ENCODE measurements around the gene PTH1R.

The PTH1R gene

DNA sequence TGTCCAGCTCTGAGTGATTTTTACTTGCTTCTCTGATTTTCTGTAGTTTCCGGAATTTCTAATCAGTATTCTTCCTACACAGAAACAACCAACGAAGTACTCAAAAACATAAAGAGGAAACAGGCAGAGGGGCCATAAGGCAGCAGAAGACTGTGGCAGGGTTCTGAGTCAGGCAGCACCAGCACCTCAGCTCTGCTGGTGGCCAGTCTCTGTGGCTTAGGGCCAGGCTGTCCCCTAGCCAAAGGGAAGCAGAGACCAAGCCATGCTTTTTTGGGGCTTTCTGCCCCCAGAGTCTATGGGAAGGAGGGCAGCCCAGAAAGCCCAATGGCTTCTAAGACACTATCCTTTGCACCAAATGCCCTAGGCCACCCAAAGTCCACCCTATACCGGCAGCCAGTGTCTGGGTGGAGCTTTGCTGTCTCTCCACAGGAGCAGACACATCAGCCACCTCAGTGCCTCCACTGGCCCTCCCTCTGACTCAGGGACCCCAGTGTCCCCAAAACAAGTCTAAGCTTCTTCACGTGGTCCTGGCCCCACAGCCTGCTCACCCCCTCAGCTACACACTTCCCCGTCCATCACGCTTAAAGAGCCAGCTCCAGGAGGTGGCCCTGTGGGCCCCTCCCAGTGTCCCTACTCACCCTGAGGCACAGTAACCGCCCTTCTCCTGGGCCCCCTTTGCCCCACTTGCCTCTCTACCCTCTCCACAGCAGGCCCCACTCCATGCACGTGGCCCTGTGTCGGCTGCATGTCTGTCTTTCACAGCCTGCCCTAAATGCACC lies 52.8 kb downstream of the PTH1R start:
- no peak for DNase-seq (ENCODE audit: low read depth in 2 of 2)

DNA sequence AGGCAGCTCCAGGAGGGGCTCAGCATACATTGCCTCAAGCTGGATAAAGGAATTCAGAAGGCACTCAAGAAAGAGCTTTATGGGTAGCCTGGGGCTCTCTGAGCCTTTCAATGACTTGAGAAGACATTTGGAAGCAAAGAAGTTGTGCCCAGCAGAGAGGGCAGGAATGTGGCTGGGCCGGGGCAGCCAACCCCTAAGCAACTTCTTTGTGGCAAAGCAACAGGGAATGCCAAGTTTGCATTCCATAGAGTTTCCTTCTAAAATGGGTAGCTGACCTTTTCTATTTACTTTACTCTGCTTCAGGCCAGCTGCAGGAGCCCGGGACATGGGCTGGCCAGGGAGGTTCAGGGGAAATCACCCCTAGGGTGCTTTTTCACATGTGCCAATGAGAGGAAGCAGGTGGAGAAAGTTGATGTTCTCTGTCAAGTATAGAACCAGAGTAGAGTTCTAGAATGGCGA lies 53.5 kb downstream of the PTH1R start:
- no peak for DNase-seq (ENCODE audit: low read depth in 2 of 2)

DNA sequence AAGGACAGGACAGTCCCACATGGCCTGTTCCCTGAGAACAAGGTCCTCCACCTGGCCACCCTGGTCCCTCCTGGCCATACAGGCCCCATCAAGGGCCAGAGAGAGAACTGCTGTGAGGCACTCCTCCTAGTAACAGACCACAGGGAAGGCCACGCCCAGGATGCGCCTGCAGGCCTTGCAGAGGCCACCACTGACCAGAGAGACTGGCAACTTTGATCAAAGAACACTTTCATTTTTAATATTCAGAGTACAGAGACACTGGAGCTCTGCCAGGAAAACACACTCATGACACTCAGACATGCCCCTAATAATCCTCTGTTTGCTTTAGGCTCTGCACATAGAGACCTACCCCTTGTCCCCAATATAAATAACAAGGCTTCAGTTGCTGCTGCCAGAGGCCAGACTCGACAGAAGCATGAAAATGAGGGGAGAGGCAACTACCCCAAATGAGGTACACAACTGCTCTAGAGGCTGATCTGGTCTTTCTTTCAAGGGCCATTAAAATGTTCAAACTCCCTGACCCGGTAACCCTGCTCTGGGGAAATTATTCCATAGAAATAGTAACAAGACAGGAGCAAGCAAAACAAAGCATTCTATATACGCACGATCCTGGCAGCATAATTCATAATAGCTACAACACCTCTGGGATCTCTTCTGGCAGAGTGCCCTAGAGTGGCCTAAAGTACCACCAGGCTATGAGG lies 54.3 kb downstream of the PTH1R start:
- DNase-seq (ENCODE audit: low read depth in 2 of 2): no peak

DNA sequence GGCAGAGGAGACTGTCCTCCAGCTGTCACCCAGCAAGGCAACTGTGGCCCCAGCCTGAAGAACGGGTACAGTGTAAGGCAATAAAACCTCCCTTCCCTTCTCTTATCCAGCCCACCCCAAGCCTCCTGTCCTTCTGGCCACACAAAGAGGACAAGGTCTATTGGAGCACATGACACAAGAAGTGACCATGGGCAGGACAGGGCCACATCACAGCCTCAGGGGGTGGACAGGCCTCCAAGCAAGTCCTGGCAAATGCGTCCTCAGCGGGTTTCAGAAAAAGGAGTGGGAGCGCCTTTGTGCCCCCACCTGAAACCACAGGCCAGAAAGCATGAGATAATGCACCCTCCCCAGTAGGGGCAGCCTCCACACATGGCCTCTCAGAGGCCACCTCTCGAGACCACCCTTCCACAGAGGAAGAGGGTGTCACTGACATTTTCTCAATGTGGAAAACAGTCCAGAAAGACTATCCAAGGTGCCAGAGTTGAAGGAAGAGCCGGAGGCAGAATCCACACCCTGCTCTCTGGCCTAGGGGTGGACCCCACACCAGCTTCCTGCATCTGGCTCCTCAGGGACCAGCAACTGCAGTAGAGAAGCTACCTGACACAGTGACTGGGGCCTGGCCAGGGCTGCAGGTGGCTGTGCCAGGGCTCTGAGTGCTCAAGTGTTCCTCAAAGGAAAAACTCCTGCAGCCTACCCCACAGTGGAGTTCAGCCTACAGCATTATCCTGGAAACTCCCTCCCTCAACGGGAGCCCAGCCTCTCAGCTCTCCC lies 55.1 kb downstream of the PTH1R start:
- no peak for DNase-seq (ENCODE audit: low read depth in 2 of 2)

DNA sequence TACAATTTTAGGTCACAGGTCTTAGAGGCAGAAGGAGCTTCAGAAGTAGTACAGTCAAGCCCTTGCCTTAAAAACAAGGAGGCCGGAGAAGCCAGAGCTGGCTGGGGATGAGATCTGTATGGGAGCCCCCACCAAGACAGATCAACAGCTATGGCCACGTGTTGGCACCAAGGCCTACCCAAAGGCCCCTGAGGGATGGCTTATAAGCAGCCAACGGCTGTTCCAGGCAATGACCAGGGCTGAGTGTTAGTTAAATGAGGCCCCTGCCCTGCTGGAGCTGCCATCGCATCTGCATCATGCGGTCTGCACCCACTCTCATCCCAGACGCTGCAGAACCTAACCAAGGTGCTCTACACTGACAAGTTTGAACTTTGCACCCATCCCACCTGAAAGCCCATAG lies 55.7 kb downstream of the PTH1R start:
- no peak for DNase-seq (ENCODE audit: low read depth in 2 of 2)

DNA sequence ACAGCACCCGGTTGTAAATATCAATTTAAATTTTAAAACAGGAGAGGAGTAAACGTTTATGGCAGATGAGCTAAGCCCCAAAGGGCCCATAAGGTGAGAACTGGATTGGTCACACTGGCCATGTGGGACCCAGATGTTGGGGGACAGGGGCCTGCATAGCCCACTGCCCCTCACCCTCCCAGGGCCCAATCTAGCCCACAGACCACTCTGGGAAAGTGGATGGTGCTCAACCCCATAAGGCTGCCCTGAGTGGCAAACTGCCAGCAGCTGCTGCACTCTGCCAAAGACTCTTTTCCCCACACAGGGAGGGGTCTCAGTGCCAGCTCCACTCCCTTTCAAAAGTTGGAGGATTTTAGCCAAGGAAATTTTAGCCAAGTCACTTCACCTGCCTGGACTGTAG lies 56.6 kb downstream of the PTH1R start:
- DNase-seq (ENCODE audit: low read depth in 2 of 2): no peak

DNA sequence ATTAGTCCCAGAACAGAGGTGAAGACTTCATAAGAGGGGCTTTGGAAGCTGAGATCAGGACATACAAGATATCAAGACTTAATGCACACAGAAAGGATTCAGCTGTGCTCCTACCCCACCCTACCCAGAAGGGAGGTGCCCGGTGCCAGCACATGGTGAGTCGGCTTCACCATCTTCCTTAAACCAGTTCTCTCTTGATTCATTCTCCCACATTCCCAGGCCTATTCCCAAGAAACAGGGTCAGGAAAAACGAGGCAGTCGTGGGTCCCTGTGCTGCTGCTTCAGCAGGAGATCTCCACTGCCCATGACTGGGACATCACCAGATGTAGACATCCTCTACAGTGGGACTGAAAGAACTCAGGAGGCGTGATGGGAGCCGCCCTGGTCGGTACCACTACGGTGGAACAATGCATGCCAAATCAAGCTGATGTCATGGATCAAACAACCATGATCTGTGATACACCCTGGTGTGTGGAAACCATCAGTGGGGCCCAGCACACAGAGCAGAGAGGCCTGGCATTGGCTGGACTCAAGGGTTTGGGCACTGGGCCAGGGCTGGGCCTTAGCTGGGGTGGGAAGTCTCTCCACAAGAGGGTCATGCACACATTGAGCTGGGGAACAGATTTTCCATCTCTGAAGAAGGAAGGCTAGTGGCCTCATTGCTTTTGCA lies 57.1 kb downstream of the PTH1R start:
- DNase-seq (ENCODE audit: low read depth in 2 of 2): no peak

DNA sequence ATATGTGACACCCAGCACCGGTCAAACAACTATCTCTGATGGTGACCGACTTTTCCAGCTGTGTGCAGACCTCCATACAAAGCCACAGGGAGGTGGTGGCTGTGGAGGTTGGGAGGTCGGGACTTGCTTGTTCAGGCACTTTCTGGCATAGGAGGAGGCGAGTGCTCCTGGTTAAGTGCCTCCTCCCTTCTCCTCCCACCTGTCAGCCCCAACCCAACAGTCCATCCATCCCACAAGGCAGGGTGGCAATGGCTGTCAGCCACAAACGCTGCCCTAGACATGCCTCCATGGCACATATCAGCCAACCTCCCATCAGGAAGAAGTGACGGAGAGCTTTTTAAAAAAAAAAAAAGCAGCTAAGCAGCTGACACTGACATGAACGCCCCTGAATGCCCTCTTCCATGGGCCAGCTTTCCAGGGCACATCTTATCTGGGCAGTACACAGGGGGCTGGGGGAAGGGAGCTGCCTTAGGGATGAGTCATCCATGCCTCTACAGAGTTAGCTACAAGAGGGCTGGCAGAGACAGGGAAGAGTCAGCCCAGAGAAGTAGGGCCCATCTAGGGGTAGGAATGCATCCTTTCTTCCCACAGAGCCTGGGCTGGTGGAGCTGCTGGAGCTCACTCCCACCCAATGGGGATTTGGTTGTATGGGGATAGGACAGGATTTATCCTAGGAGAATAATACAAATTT lies 57.8 kb downstream of the PTH1R start:
- no peak for DNase-seq (ENCODE audit: low read depth in 2 of 2)

DNA sequence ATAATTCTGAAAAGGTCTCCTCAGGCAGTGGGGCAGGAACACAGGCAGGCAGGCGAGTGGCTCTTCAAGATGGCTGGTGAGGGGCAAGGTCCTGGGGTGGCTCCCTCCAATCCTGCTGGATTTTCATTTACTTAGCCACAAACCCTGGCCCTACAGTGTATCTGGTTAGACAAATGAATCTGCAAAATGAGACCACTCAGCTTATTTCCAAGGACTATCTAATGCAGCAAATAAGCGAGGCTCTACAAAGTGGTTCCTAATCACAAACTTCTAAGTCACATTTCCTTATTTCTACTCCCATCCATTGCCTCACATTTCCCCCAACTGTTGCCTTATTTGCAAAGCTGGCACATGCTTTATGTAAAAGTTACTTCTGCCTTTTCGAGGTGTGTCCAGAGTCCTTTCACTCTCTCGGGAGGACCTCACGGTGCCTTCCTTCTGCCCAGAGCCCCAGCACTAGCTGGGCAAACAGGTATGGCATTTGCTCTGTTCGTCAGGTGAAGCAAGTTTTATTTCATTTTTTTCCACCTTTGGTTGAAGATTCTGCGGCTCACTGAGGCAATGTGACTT lies 58.6 kb downstream of the PTH1R start:
- DNase-seq (ENCODE audit: low read depth in 2 of 2): no peak

DNA sequence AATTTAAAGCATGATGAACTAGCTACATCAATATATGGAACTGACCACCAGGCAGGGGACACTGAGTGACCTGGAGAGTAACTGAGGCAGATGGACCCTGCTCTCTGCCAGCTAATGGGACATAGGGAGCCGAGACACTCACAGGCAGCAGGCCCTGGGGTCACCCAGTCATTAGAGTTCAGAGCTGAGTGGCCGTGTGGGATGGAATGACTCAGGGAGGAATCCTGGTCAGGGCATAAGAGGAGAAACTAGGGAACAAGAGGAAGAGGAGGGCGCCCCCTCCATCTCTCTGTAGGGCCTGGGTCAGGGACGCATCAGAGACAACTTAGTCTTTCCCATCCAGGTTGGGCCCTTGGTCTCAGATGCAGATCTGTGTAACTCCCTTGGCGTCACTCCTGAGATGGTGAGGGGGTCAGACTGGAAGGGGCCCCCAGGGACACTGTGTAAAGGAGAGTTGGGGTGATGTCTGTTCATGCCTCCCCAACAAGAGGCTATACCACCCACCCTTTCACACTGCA lies 59.3 kb downstream of the PTH1R start:
- DNase-seq (ENCODE audit: low read depth in 2 of 2): no peak

DNA sequence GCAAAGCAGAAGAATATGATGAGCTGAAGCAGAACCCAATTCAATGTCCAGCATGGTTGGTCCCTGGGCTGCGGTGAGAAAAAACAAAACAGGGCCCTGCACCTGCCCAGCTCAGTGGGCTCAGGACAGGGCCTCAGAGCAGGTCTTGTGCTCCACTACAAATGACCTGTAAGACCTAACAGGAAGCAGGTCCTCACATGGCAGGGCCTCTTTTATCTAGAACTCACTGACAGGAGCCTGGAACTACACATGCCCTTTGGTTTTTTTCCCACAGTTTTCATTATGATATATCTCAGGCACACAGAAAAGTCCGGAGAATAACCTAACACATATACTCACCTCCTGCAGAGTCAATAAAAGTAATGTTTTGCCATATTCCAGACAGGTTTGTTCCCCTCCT lies 60.6 kb downstream of the PTH1R start:
- no peak for DNase-seq (ENCODE audit: low read depth in 2 of 2)

DNA sequence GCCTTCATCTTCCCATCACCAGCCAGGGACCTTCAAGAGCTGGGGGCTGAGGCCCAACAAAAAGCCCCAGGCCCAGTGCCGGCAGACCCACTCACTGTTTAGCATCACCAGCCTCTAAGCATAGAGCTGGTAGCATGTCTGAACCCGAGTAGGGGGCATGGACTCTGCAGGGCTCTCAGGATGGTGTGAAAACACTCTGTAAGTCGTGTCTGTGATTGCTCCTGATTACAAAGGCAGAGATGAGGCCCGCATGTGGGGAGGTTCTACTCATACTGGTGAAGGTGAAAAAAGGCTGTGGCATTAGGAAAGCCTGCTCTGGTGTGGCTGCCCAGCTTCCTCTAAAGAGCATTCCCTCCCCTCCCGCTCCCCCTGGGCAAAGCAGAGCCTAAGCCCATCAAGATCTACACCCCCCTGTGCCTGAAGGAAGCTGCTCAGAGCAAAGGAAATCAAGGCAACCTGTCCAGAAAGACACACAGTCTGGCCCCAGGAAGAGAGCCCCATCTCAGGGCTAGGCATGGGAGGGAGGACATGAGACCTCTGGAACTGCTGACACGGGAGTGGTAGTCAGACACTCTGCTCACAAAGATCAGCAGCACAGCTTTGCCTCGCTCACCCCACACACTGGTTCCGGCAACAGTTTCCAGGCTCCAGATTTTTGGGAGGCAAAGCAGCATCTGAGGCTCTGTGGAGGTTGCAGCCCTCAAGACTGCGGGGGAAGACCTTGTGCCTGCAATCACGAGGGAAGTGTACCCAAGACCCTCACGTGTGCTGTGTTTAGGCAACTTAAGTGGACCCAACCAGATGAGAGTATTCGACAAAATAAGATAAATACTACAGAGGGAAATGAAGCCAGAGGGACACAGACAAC lies 62.3 kb downstream of the PTH1R start:
- no peak for DNase-seq (ENCODE audit: low read depth in 2 of 2)

DNA sequence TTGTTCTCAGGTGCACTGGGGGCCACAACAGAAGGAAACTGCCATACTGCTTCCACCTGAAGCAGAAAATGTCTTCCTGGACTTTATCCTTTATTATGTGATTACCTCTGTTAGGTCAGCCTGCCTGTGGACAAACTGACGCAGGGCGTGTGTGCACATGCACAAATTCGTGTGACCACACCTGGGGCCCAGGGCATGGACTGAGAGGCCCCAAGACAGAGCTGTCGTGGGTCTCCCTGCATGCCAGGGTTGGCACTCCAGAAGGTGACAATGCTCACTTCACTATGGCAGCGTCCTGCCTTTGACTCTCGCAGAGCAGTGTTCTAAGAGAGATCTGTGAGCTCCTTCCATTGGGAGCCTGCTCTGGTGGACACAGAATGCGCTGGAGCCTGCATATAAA lies 64.6 kb downstream of the PTH1R start:
- no peak for DNase-seq (ENCODE audit: low read depth in 2 of 2)

DNA sequence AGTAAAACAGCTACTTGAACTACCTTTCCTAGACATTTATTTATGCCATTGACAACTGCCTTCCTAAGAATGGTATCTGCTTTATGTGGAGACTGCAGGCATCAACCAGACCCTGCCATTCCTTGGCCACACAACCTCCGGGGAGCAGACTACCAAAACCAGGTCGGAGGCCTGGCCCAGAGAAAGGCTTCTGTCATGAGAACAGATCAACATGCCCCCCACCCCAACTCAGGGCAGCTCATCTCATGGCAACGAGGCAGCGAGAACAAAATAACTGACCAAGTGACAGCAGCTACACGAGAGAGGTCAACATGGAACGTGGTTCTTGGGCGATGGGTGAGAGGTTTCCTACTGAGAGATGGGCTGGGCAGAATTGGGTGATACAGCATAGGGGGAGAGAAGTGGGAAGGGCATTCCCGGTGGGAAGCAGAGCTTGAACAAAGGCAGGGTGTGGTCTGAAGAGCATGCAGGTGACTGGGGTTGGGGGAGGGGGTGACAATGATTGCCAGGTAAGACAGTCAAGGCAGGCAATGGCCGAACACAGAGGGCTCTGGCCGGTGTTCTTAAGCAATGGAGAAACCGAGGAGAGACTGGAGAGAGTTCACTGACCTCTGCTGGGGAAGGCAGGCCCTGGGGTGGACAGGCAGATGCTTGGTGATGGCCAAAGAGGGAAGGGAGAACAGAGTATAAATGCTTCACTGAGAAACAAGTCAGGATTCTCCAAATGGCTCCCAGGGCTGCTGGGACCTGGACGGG lies 65.1 kb downstream of the PTH1R start:
- DNase-seq (ENCODE audit: low read depth in 2 of 2): no peak

DNA sequence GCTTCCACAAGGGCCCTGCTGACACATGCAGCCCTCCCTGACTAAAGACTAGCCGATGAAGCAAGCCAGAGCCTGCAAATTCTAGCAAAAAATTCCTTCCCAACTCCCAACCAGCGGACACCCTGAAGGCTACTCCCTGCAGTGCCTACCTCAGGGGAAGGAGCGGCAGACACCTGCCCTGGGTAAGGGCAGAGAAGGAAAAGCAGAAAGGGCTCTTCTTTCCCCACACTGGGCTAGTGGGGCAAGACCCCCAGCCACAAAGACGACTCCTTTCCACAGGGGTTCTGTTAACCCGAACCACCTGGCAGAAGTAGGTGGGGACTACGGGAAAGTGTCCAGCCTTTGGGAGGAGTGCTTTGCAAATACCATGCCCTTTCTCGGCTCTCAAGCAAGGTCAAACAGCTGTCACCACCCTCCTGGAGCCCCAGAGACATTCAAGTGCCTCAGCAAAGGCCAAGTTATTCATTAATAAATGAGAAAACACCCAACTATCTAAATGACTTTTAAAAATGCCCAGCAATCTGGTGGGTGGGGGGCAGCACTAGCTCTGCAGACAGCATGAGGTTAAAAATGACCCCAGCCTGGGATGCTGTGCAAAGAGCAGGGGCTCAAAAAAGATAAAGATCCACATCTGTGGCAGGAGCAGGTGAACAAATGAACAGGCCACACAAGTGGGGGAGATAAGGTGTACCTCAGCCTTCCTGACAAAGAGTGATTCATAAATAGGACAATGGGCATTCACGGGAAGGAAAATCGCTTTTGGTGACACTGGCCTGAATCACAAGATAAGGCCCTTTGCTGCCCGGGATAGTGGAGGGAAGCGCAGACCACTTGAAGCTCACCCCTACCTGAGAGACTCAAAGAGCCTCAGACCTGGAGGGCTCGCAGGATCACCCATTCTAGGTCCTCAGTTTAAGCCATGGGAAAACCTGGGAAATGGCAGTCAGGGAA lies 66.0 kb downstream of the PTH1R start:
- no peak for DNase-seq (ENCODE audit: low read depth in 2 of 2)

DNA sequence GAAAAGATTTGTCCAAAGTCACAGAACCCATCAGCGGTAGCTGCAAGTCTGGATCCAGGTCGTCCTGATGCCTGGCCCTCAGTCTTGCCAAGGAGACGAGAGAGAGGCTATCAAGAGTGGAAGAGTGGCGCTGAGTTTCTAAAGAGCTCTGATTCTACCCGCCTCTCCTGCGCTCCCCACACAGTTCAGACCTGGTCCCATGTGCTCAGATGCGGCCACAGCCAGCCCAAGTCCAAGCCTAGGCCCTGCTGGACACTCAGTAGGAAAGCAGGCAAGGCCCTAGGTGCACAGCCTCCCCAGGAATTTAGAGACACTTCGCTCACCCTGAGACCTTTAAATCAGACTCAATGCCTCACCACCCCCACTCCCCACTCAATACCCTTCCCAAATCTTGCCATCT lies 66.7 kb downstream of the PTH1R start:
- DNase-seq (ENCODE audit: low read depth in 2 of 2): no peak

DNA sequence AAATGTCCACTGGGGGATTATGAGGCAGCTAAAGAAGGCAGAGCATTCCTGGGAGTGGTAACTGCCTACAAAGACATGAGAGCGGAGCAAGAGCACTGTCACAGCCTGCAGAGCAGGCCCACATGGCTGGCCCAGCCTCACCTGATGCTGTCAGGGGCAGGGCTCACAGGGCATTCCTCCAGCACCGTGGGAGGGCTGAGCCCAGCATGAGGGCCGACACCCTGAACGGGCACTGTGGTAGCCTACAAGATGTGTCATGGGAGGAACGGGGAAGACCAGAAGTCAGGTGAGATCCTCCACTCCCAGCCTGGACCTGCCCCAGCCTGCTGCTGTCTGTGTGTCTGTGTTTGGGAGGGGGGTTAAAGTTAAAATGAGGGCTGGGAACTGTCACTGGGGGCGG lies 68.9 kb downstream of the PTH1R start:
- no peak for DNase-seq (ENCODE audit: low read depth in 2 of 2)
